Upper lobe of left lung (tissue), 4 donors: Measurements from ENCODE around the gene ZC3H18.

Experiments used
- EP300 ChIP-seq, 4 donors: sonication (generic); formaldehyde crosslinking; IDR thresholded peaks; one replicate each; pipeline ENCODE4 v1.5.1; 2017; ENCODE audit warnings: antibody characterized with exemption in 4 of 4, control low read depth in 2 of 4
- POLR2A ChIP-seq, 4 donors: fragments of 450-650 bp; IDR thresholded peaks; one replicate each; pipeline ENCODE4 v1.5.1; 2016 to 2017; ENCODE audit warnings: antibody characterized with exemption in 4 of 4, mild to moderate bottlenecking in 2 of 4
- POLR2AphosphoS5 ChIP-seq, 2 donors: sonication (generic); formaldehyde crosslinking; IDR thresholded peaks; one replicate each; pipeline ENCODE4 v1.5.1; 2017; ENCODE audit warnings: antibody characterized with exemption in 2 of 2
- TF ChIP-seq, protein P1 (sequence below), 6 experiments: fragments of 450-650 bp in 4 of 6; fragments of 200-600 bp in 2 of 6; sonication (generic) in 2 of 6; IDR thresholded peaks; one replicate each; pipeline ENCODE4 v1.5.1; 2016 to 2019; ENCODE audit warnings: antibody characterized with exemption in 6 of 6

DNA sequence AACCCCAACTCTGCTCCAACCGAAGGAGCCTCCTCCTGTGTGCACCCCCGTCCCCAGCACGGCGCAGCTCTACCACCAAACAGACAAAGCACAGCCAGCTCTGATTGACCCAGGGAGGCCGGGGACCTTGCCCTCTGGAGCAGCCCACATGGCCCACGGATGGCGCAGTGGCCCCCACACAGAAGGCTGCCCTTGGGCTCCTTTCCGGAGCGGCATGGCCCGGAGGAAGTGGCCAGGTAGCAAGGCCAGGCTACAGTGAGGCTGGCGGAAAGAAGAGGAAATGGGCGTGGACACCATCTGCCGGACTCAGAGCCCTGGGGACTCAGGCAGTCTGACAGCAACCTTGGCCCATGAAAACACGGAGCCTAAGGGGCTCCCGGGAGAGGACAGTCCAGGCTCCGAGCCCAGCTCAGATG, 19.9 kb upstream of the ZC3H18 start:
- TF ChIP-seq, protein P1, sequence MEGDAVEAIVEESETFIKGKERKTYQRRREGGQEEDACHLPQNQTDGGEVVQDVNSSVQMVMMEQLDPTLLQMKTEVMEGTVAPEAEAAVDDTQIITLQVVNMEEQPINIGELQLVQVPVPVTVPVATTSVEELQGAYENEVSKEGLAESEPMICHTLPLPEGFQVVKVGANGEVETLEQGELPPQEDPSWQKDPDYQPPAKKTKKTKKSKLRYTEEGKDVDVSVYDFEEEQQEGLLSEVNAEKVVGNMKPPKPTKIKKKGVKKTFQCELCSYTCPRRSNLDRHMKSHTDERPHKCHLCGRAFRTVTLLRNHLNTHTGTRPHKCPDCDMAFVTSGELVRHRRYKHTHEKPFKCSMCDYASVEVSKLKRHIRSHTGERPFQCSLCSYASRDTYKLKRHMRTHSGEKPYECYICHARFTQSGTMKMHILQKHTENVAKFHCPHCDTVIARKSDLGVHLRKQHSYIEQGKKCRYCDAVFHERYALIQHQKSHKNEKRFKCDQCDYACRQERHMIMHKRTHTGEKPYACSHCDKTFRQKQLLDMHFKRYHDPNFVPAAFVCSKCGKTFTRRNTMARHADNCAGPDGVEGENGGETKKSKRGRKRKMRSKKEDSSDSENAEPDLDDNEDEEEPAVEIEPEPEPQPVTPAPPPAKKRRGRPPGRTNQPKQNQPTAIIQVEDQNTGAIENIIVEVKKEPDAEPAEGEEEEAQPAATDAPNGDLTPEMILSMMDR (IDR thresholded peaks at IDR 0.05) = no peak
- TF ChIP-seq POLR2AphosphoS5 (IDR thresholded peaks at IDR 0.05) (no peak), POLR2A (IDR thresholded peaks at IDR 0.05) (no peak), EP300 (IDR thresholded peaks at IDR 0.05) (no peak)
